ENCODE measurements around the gene BICRAL.

Gene BICRAL

DNA sequence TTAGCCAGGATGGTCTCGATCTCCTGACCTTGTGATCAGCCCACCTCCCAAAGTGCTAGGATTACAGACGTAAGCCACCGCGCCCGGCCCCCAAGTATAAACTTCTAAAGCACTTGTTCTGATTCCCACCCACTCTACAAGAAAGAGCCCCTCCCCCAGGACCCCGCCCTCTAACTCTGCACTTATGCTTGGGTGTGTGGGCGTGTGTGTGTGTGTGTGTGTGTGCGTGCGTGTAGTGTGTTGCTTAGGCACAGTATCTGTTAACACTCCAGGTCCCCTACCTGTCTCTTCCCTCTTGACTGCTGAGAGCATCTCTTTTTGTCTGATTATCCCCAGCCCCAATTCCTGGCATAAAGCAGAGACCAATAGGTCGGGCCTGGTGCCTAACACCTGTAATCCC is 128.0 kb downstream of the BICRAL start:
- no peak for TF ChIP-seq TEAD4 (IDR thresholded peaks at IDR 0.05)
- TF ChIP-seq, protein P1, sequence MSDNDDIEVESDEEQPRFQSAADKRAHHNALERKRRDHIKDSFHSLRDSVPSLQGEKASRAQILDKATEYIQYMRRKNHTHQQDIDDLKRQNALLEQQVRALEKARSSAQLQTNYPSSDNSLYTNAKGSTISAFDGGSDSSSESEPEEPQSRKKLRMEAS (IDR thresholded peaks at IDR 0.05), result no peak
- TF ChIP-seq USF1 (IDR thresholded peaks at IDR 0.05), result no peak
- no peak for TF ChIP-seq TAF1 (IDR thresholded peaks at IDR 0.05; ENCODE audit: low read depth)
- TF ChIP-seq ZBTB7A (IDR thresholded peaks at IDR 0.05; ENCODE audit: low read depth), result no peak

DNA sequence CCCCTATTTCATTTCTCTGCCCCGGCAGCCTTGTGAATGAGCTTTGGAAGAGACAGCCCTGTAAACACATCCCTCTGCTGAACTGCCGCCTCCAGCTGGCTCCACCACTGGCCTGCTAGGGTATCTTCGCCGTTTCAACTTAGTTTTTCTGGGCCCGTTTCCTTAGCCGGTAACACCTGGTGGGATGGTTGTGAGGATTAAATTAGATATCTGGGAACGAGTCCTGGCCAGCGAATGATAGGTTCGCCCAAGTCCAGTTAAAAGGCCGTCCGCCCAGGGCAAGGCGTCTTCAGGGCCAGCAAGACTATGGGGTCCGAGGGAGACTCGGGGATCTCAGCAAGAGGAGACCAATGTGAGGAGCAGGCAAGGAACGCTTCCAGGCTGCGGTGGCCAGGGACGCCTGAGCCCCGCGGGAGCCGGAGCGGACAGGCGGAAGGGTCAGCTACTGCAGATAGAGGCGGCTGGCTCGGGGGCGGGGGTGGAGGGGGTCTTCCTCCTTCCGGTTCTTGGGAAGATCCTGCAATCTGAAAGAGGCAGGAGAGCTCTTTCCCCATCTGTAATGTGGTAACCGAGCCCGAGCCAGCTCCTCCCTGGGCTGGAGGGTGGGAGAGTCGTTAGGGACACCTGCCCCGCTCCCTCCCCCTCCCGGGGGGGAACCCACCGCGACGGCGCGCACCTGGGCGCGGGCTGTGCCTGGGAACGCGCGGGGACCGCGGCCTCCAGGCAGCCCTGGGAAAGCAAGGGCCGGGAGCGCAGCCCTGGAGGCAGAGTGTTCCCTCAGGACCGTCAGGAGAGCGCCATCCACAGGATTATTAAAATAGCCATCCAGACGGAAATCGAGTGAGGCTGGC is 129.5 kb downstream of the BICRAL start:
- TF ChIP-seq RAD21 (IDR thresholded peaks at IDR 0.05; ENCODE audit: low read depth), result no peak
- TF ChIP-seq CREB1 (IDR thresholded peaks at IDR 0.05; ENCODE audit: low read depth), result no peak
- no peak for TF ChIP-seq FOXM1 (IDR thresholded peaks at IDR 0.05; ENCODE audit: borderline replicate concordance, low read depth)
- no peak for TF ChIP-seq TCF12 (IDR thresholded peaks at IDR 0.05; ENCODE audit: low read depth)
- TF ChIP-seq NFIC (IDR thresholded peaks at IDR 0.05), result no peak
- no peak for TF ChIP-seq TAF1 (IDR thresholded peaks at IDR 0.05; ENCODE audit: low read depth)
- no peak for TF ChIP-seq TEAD4 (IDR thresholded peaks at IDR 0.05)
- TF ChIP-seq EGR1 (IDR thresholded peaks at IDR 0.05), result no peak
- TF ChIP-seq USF1 (IDR thresholded peaks at IDR 0.05), result no peak
- no peak for TF ChIP-seq CEBPB (IDR thresholded peaks at IDR 0.05)
- no peak for TF ChIP-seq ZBTB7A (IDR thresholded peaks at IDR 0.05; ENCODE audit: low read depth)
- TF ChIP-seq, protein P1 (IDR thresholded peaks at IDR 0.05), result no peak
- TF ChIP-seq EP300 (IDR thresholded peaks at IDR 0.05; ENCODE audit: borderline replicate concordance), result no peak
- TF ChIP-seq REST (IDR thresholded peaks at IDR 0.05; ENCODE audit: low read depth), result no peak
- TF ChIP-seq YY1 (IDR thresholded peaks at IDR 0.05; ENCODE audit: low read depth), result no peak

DNA sequence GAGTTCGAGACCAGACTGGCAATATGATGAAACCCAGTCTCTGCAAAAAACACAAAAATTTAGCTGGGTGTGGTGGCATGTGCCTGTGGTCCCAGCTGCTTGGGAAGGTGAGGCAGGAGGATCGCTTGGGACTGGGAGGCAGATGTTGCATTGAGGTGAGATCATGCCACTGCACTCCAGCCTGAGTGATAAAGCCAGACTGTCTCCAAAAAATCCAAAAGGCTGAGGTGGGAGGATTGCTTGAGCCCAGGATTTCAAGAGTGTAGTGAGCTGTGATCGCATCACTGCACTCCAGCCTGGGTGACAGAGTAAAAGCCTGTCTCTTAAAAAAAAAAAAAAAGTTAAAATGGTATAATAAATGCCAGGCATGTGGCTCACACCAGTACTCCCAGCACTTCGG is 132.7 kb downstream of the BICRAL start:
- no peak for TF ChIP-seq RAD21 (IDR thresholded peaks at IDR 0.05; ENCODE audit: low read depth)
- no peak for TF ChIP-seq REST (IDR thresholded peaks at IDR 0.05; ENCODE audit: low read depth)
- TF ChIP-seq USF1 (IDR thresholded peaks at IDR 0.05), result no peak

- TF ChIP-seq EP300 (IDR thresholded peaks at IDR 0.05; ENCODE audit: borderline replicate concordance), result no peak
These were observed 133.9 kb downstream of the BICRAL start, which contains the start of gene PTCRA for GRCh38 chr6:42915732-42916131. PTCRA (plus strand) TSS chr6:42916053; CDS start chr6:42916070, 17 bp downstream.

DNA sequence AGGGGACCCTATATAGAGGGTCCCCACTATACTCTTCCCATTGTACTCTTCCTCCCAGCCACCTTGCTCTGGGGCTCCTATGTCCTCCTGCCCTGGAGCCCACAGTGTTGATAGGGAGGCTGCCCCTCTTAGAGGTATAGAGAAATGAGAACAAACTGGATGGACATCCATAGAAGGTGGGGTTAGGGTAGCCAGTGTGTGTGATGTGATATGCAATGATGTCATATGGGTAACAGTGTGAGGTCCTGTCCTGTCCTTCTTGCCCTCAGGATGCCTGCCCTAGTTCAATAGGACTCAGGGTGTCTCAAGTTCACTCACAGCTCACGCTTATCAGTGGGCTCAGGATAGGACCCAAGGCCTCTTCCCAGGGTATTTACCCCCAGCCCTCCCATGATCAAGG is 134.4 kb downstream of the BICRAL start:
- TF ChIP-seq NFIC (IDR thresholded peaks at IDR 0.05), result no peak
- no peak for TF ChIP-seq USF1 (IDR thresholded peaks at IDR 0.05)
- TF ChIP-seq ZBTB7A (IDR thresholded peaks at IDR 0.05; ENCODE audit: low read depth), result no peak
- no peak for TF ChIP-seq TAF1 (IDR thresholded peaks at IDR 0.05; ENCODE audit: low read depth)
- TF ChIP-seq YY1 (IDR thresholded peaks at IDR 0.05; ENCODE audit: low read depth), result no peak
- TF ChIP-seq FOXM1 (IDR thresholded peaks at IDR 0.05; ENCODE audit: borderline replicate concordance, low read depth), result no peak
- no peak for TF ChIP-seq CEBPB (IDR thresholded peaks at IDR 0.05)
- no peak for TF ChIP-seq EGR1 (IDR thresholded peaks at IDR 0.05)
- TF ChIP-seq, protein P1 (IDR thresholded peaks at IDR 0.05), result no peak
- no peak for TF ChIP-seq RAD21 (IDR thresholded peaks at IDR 0.05; ENCODE audit: low read depth)
- no peak for TF ChIP-seq TEAD4 (IDR thresholded peaks at IDR 0.05)
- TF ChIP-seq EP300 (IDR thresholded peaks at IDR 0.05; ENCODE audit: borderline replicate concordance), result no peak
- TF ChIP-seq REST (IDR thresholded peaks at IDR 0.05; ENCODE audit: low read depth), result no peak
